Hypothalamus (tissue), 51 donors: ENCODE data around the gene HS6ST3.
"Not testable (repeated sequence)": the region's sequence is repeated elsewhere in the genome, so short reads cannot be mapped to it uniquely, and the experiment has no call there.

ENCODE experiments used
- DNase-seq, 51 donors: peaks; one replicate each; lab custom pipeline; 2025; lab: John Stamatoyannopoulos, UW

Gene HS6ST3

GRCh38 chr13:96091164-96092117 lies 1.5 kb downstream of the HS6ST3 start:
- DNase-seq: peak in 33 of 51 donors; percentile 3 to 48 (median 15)

GRCh38 chr13:96093296-96094006 lies 3.5 kb downstream of the HS6ST3 start:
- DNase-seq: no peak

- no peak for DNase-seq
Measured at GRCh38 chr13:96100457-96101220, 10.7 kb downstream of the HS6ST3 start.

DNA sequence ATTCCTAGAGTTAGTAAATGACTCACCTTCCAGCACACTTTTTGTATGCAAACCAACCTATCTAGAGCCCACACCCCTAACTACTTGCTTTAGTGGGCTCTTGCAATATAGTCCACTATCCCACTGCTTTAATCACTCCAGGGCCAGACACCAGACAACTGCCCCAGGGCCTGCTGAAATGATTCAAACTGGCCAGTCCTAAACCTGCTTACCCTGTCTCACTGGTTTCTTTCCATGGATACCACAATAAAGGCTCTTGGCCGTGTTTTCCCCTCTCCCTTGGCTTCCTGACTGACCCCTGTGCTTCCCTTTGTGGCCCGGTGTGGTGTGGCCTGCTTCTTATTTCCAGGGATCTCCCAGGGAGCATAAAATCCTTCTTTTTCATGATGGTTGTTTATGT lies 14.6 kb downstream of the HS6ST3 start:
- DNase-seq: no peak

DNA sequence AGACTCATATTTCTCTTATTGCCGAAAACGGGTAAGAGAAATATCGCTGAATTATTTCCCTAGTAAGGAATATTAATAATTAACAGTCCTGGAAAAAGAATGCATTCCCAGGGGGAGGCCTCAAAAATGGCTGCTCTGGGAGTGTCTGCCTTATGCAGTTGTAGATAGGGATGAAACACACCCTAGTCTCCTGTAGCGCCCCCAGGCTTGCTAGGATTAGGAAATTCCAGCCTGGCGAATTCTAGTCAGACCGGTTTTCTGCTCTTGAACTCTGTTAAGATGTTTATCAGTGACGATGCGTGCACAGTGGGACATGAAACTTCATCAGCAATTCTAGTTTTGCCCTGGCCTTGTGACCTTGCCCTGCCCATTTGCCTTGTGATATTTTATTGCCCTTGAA lies 18.2 kb downstream of the HS6ST3 start:
- DNase-seq: not testable (repeated sequence)

DNA sequence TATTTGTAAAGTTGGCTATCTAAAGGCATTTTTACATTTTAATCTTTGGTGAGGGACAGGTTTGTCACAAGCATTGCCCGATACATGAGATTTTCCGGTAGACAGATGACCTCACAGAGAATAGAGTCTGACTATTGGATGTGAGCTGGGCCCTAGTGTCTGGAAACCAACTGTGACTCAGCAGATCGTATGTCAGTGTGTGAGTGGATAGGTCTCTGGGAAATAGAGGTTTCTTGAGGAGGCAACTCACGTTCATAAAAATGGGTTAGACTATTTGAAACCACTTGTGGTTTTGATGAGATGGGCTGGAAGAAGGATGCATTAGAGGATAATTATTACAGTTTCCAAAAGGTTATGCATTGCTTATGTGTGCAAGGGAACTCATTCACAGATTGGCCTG lies 19.2 kb downstream of the HS6ST3 start:
- no peak for DNase-seq

- no peak for DNase-seq
Measured at GRCh38 chr13:96112936-96113335, 23.0 kb downstream of the HS6ST3 start.

DNA sequence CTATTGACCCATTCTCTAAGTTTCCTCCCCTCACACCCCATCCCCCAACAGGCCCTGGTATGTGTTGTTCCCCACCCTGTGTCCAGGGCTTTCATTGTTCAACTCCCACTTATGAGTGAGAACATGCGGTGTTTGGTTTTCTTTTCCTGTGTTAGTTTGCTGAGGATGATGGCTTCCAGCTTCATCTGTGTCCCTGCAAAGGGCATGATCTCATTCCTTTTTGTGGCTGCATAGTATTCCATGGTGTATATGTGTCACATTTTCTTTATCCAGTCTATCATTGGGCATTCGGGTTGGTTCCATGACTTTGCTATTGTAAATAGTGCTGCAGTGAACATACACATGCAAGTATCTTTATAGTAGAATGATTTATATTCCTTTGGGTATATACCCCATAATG lies 25.5 kb downstream of the HS6ST3 start:
- DNase-seq: not testable (repeated sequence)

DNA sequence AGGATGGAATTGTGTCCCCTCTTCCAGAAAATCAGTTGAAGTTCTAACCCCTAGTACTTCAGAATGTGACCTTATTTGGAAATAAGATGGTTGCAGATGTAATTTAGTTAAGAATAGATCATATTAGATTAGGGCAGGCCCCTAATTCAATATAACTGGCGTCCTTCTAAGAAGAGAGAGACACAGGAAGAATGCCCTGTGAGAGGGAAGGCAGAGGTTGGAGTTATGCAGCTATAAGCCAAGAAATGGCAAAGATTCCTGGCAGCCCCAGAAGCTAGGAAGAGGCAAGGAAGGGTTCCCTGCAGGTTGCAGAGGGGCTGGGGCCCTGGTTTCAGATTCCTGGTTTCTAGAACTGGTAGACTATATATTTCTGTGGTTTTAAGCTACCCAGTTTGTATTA lies 30.0 kb downstream of the HS6ST3 start:
- no peak for DNase-seq

- DNase-seq: no peak
Measured at GRCh38 chr13:96130818-96131340, 41.0 kb downstream of the HS6ST3 start.

DNA sequence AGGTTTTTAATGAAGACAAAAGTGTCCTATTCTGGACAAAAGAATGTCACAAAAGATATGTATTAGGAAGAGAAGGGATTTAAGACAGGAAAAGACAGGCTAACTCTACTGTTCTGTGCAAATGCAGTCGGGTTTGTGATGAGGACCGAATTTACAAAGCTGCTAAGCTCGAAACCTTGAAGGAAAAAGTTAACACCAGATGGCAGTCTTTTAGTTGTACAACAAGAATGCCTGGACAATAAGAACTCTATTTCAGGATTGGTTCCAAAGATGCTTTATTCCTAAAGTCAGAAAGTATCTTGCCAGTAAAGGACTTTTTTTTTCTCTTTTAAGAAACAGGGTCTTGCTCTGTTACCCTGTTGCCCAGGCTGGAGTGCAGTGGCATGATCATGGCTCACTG lies 51.1 kb downstream of the HS6ST3 start:
- no peak for DNase-seq

DNA sequence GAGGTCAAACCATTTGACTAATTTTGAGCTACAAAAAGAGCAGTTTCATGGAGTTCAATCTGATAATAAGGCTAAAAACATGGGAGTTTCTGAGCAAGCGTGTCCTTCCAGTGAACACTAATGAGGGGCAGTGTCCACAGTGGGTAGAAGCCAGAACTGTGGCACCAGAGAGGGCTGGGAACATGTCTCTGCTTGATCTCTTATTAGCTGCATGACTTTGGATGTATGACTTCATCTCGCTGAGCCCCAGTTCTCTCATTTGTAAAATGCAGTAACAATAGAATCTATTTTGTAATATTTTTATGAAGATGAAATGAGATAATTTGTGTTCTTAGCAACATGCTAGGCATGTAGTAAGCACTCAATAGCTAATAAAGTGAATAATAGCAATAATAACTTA lies 69.8 kb downstream of the HS6ST3 start:
- no peak for DNase-seq

DNA sequence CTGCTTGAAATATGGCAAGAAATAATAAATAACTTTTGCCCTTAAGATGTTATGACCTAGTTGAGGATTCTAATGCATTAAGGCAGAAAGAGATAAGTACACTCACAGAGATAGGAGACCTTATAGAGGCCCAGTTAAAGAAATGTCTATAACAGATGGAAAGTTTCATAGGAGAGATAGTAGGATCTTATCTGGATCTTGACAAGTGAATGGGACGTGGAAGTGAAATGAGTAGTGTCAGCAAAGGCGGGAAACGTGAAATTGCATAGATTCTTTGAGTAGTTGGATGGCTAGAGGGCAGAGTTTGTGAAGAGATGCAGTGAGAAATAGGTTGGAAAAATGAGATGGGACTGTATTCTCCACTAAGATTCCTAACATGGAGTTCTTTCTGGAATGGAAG lies 71.2 kb downstream of the HS6ST3 start:
- no peak for DNase-seq

DNA sequence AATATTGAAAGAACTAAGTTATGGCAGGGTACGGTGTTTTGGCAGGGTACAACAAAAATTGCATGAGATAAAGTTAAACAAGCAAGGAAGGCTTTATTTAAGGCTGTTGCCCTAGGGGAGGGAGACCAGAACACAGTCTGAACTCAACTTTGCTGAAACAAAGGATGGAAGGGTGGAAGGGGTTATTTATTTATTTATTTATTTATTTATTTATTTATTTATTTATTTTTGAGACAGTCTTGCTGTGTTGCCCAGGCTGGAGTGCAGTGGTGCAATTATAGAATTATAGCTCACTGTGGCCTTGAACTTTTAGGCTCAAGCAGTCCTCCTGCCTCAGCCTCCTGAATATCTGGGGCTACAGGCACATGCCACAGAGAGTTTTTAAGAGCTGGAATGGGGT lies 75.9 kb downstream of the HS6ST3 start:
- DNase-seq: no peak

DNA sequence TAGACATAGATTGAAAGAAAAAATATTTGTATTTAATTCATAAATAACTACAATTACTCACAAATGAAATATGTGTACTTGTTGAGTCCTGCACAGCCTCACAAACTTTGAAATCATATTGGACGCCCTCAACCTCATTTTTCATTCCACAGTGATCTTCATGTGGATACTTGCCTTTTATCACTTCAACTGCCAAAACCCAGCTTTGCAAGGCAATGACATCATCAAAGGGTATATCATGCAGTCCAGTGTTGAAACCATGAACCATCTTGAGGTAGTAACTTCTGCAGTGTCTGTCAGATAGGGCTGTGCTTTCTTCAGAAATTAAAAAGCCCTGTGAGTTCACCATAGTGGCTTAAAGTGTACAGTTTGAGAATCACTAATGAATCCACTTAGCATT lies 82.2 kb downstream of the HS6ST3 start:
- DNase-seq: no peak

- DNase-seq: no peak
Measured at GRCh38 chr13:96178759-96179158, 88.9 kb downstream of the HS6ST3 start.

GRCh38 chr13:96179309-96179708 lies 89.4 kb downstream of the HS6ST3 start:
- no peak for DNase-seq

DNA sequence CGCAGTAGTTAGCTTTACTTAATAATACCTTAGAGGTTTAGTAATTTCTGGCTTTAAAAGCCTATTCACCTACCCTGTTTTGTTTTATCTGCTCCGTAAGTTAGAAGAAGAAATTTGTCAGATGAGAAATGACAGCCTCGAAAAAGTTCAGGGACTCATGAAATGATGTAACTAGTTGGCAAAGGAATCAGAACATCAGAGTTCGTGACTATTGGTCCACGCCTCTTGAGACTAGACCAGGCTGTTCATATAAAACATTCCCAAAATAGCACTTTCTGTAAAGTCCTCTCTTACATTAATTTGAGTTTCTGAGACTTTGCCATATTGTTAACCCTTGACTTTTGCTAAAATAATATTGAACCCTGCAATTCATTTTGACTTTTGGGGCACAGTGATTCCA lies 92.0 kb downstream of the HS6ST3 start:
- DNase-seq: no peak

DNA sequence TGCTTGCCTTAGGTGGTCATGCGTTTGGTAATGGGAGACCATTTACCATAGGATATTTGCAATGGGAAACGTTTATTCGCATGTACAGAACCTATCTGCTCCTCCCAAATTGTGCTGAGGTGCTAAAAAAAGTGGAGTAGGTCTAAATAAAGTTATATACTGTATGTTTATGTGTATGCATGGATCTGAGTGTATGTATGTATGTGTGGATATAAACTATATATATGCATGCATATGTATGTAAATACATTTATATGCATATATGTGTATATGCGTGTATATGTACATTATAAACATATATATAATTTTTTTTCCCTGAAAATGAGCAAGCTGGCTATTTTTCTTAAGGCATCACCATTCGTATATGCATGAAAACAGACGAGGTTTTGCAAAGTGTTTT lies 95.9 kb downstream of the HS6ST3 start:
- DNase-seq: no peak

- DNase-seq: no peak
Measured at GRCh38 chr13:96191367-96191766, 101.5 kb downstream of the HS6ST3 start.

DNA sequence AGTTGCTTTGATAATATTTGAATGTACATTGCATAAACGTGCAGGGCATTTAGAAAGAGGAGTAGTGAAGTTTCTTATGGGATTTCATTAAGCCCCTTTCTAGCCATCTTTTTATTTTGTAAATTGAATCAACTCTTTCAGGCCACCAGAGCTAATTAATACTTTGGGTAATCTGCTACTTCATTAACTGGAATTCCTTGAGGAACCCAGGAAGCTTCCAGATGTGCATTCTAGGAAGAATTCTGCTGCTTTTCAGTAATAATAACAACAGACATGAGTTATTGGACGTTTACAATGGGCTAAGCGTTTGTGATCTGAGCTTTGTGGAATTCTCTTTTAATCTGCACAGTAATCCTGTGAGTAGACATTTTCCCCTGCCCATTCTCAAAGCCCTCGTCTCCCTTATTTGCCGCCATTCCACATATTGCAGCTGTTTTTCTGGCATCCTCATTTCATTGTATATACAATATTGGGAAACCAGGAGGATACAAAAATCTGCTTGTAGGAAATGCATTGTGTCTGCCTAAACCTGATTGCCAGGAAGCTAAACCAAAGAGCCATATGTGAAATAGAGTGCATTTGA lies 103.9 kb downstream of the HS6ST3 start:
- DNase-seq: no peak
